Measurements from ENCODE around the gene SELENON.

DNA sequence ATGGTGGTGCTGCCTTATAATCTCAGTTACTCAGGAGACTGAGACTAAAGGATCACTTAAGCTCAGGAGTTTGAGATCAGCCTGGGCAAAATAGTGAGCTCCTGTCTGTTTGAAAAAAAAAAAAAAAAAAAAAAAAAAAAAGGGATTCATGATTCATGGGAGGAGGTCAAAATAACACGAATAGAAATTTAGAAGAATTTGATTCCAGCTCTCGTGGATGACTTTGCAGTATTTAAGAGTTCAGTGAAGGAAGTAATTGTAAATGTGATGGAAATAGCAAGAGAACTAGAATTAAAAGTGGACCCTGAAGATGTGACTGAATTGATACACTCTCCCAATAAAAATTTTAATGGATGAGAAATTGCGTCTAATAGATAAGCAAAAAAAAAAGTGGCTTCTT, 43.5 kb downstream of the SELENON start:
- TF ChIP-seq CTCF (IDR thresholded peaks at IDR 0.05) (no peak), EP300 (IDR thresholded peaks at IDR 0.05) (no peak), REST (IDR thresholded peaks at IDR 0.05) (no peak)
